Renal cortical epithelial cell (primary cell): ENCODE data around the gene S1PR1. TPM values are rescaled to one million over a fixed set of nuclear protein-coding genes. Genes with fewer than 3 reads are reported as not detected.
"Not testable (repeated sequence)": the region's sequence is repeated elsewhere in the genome, so short reads cannot be mapped to it uniquely, and the experiment has no call there.

Source experiments
- DNase-seq: peaks from one replicate; pipeline ENCODE4 v3.0.0-alpha.2; 2011; ENCODE audit warnings: low read depth
- total RNA-seq: library from RNA; depleted of rRNA; stranded (reverse); fragments of >200 nt; gene quantifications from 2 replicates; pipeline ENCODE4 v1.2.3, GENCODE V29; 2014

S1PR1 gene
- 6.8 and 8.2 TPM in 2 replicates for total RNA-seq

DNA sequence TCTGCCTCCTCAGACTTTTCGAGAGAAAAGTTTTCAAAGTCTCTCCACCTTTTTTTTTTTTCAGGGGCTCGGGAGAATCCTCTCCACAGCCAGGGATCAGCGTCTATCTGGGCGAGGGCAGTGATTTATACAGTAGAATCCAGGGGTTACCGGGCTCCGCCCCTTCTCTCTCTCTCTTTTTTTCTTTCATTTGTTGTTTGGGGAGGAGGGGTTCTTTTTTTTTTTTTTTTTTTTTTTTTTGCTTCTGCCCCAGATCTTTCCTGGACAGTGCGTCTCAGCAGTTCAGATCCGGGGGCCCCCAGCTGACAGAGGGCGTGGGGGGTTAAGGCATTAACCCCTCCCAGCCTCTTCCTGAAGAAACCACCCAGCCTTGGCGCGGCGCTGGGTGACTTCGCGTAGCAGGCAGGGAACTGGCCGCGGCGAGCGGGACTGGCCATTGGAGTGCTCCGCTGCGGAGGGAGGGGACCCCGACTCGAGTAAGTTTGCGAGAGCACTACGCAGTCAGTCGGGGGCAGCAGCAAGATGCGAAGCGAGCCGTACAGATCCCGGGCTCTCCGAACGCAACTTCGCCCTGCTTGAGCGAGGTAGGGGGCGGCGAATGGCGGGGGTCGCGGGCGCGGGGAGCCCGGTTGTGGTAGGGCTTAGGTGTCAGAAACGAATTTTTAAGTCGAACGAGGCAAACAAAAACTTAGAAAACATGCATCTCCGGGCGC is at the start of gene S1PR1:
S1PR1 (plus strand) TSS at position 504 of the 713 bp plus-strand sequence. CDS start 1,966 bp downstream, outside the sequence.
- DNase-seq, result peak; percentile 14

GRCh38 chr1:101187297-101187696 is 49.5 kb upstream of the S1PR1 start:
- DNase-seq, result no peak

DNA sequence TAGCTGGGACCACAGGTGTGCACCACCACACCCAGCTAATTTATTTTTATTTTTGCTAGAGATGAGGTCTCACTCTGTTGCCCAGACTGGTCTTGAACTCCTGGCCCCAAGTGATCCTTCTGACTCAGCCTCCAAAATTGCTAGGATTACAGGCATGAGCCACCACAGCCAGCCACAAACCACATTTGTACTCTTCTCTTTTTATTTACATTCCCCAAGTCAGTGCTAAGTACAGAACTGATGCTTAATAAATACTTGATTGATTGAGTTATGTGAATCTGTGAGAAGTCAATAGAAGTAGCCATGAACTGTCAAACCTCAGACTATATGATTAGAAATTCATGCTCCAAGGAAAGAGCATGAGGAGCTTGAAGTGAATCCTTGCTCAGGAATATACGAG is 48.5 kb upstream of the S1PR1 start:
- DNase-seq, result peak; percentile 44

GRCh38 chr1:101188968-101189367 is 47.9 kb upstream of the S1PR1 start:
- not testable (repeated sequence) for DNase-seq

GRCh38 chr1:101190441-101190840 is 46.4 kb upstream of the S1PR1 start:
- peak; percentile 57 for DNase-seq

DNA sequence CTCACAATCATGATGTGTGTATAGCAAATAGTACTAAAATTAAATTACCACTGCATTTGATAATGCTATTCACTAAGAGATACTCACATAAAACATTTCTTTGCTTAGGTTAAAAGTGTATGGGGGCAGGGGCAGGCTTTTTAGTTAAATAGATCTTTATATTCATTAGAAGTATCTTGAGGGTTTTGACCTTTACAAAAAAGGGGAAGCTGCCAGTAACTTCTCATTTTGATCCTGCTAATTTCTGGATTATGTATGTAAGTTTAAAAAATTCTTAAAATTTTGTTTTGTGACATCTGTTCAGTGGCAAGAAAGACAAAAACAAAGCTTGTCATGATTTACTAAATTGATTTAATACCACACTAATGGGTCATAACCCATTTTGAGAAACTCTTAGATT is 45.8 kb upstream of the S1PR1 start:
- no peak for DNase-seq

- peak; percentile 65 for DNase-seq
Measured at GRCh38 chr1:101193733-101194169, 43.1 kb upstream of the S1PR1 start.

DNA sequence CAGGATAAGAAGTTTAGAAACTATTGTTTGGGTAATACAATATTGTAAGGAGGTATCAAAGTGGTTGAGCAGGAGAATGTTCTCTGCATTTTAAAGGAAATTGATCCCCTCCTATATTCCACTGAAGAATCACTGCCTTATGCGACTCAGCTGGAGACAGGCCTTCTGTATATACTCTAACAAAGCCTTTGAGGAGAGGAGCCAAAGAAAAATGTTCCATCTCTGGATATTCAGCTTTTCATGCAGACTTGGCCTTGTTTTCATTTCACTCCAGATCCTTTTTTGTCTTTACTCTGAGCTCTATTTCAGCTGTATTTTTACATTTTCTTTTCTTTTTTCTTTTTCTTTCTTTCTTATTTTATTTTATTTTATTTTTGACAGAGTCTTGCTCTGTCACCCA is 42.1 kb upstream of the S1PR1 start:
- DNase-seq, result no peak

- no peak for DNase-seq
Measured at GRCh38 chr1:101196668-101197067, 40.2 kb upstream of the S1PR1 start.

DNA sequence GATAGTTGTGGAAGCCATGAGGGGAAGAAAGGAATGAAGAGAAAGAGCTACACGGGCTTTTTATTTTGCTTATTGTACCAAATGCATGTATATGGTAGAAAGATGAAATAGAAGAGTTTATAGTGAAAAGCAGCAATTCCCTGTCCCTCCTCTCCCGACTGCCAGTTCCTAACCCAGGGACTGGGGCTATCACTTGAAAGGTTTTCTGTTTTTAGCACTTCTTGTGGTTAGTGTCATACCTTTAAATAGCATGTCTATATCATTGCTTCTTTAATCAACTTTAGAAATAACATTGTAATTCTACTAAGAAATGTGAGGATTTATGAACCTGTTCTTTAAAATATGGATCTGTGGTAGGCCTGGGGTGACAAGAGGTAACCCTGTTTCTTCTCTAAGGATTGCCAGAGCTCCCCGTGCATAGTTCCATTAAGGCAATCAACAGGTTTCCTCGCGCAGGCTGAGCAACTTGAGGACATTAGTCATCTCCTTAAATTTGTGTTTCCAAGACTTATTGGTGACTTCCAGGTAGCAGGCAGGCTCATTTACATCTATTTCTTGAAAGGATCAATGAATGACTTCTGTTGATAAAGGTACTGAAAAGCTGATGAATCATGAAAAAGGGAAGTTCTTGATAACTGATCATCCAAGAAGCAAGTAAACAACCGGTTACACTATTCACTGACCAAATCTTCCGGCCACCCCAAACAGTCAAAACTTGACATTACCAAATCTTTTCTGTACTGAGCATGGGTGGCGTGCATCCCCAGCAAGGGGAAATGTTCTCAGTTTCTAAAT is 37.8 kb upstream of the S1PR1 start:
- no peak for DNase-seq

DNA sequence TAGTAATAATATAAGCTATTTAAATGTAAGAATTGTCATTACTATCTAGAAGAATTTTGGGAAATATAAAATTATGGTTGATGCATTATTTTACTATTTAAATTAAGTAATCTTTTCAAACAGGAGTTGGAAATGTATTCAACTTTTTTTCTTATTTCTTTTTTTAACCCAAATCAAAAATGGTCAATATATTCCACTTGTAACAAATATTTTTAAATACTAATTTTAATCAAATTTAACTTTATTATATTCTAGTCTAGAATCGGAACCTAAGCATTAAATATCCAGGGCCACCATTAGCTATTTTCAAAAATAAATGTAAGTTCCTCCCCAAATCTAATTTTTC is 37.2 kb upstream of the S1PR1 start:
- no peak for DNase-seq

GRCh38 chr1:101200513-101200912 is 36.3 kb upstream of the S1PR1 start:
- DNase-seq, result peak; percentile 89

DNA sequence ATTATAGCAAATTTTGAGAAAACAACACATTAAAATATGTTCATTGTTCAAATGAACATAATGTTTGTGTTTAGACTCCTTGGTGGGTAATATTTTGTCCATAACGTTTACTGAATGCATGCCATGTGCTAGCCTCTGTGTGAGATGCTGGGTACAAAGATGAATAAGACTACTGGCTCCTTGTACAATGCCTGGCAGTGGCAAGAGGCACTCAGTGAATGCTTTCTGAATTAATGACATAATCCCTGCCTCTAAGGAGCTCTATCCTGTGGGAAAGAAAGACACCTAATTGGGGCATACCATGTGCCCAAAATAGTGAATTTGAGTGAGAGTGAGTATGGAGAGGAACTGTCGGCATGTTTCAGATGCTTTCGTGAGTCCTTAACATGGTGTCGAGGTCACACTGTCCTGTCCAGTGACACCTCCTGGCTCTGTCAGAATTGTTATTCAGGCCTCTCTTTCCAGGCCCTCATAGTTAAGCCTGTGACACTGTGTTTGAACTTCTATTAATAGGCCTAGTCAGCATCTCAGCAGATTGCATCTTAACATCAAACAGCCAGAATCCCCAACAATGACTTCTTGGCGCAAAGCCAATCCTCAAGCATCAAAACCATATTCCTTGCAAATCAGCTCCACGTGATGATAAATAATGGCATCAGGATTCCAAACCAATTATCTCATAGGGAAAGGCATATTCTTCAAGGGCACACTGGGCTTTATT is 32.8 kb upstream of the S1PR1 start:
- DNase-seq, result no peak

DNA sequence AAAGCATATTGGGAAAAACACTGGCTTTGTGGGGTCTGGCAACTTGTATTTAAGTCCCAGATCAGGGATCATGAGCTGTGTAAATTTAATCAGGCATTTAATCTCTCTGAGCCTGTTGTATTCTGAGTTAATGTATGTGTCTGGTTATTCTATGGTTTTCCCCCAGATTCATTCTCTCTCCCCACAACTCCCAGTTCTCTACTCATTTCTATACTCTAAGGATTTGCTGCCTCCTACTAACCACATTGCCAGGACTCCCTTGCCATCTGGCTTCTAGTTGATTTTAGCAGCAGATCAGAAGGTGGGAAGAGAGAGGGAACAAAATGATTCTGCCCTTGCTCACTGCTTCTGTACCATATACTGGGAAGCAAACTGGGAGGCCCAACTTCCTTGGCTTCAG is 31.4 kb upstream of the S1PR1 start:
- no peak for DNase-seq

- DNase-seq, result not testable (repeated sequence)
Measured at GRCh38 chr1:101206139-101206538, 30.7 kb upstream of the S1PR1 start.

GRCh38 chr1:101207271-101207670 is 29.5 kb upstream of the S1PR1 start:
- not testable (repeated sequence) for DNase-seq

- DNase-seq, result peak; percentile 8
Measured at GRCh38 chr1:101207891-101208290, 28.9 kb upstream of the S1PR1 start.

GRCh38 chr1:101215363-101216011 is 21.3 kb upstream of the S1PR1 start:
- DNase-seq, result no peak

DNA sequence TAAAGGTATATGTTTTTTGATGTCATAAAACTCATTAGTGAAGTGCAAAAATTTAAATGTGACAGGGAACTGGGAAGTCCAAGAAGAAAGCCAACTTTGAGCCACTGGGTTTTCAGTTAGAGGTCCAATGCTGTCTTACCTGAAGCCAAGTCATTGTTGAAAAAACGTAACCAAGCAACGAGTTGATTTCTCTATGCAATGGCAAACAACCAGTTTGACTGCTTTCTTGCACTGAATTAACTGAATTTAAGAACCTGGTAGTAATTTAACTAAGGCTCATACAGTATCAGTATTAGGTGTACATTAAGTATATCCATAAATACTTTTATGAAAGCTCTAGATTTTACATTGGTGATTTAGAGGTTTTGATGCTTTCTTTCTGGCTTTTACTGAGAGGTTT is 20.2 kb upstream of the S1PR1 start:
- DNase-seq, result peak; percentile 49

- DNase-seq, result no peak
Measured at GRCh38 chr1:101217148-101217547, 19.7 kb upstream of the S1PR1 start.

- DNase-seq, result not testable (repeated sequence)
Measured at GRCh38 chr1:101218968-101219367, 17.9 kb upstream of the S1PR1 start.
